Measurements from ENCODE around the gene AKT2. TPM values are rescaled to one million over a fixed set of nuclear protein-coding genes. Genes with fewer than 3 reads are reported as not detected.
"Not testable (repeated sequence)": the region's sequence is repeated elsewhere in the genome, so short reads cannot be mapped to it uniquely, and the experiment has no call there.

AKT2 gene
- total RNA-seq = 100 to 1,000 TPM in 3 of 6 experiments, 10 to 100 TPM in 3; 83.2 to 132 (median 107) TPM
- long read RNA-seq = 0 reads

- Histone ChIP-seq H3K9me3 (no peaks in the 10 kb centered on the region), H3K27ac (peak within 1 kb of the TSS; percentile 91 to 94 (median 93)), H3K4me3 (peak within 1 kb of the TSS; percentile 91 to 95 (median 94)), H3K4me1 (peaks cover 0 to 42% (median 18%) of the 10 kb centered on the region in 4 donors), H3K36me3 (no peaks in the 10 kb centered on the region), H3K27me3 (no peaks in the 10 kb centered on the region)
- TF ChIP-seq POLR2A (IDR thresholded peaks at IDR 0.05) (no peak), CTCF (IDR thresholded peaks at IDR 0.05) (no peak)
- intact Hi-C loops (cut with DNase I) = no loop called here
- DNase-seq (no peak), ATAC-seq (peak; percentile 4 to 20 (median 9))
- under 1% methylated on average over 29 of the region's 84 CpGs for WGBS (ENCODE audit: insufficient coverage, low coverage, low lambda C conversion rate, missing lambda C conversion rate)
Measured at GRCh38 chr19:40284501-40285352, at the start of gene AKT2. TSS of gene AKT2 (minus strand) at chr19:40285345. CDS start at chr19:40265267, 20,078 bp downstream.

DNA sequence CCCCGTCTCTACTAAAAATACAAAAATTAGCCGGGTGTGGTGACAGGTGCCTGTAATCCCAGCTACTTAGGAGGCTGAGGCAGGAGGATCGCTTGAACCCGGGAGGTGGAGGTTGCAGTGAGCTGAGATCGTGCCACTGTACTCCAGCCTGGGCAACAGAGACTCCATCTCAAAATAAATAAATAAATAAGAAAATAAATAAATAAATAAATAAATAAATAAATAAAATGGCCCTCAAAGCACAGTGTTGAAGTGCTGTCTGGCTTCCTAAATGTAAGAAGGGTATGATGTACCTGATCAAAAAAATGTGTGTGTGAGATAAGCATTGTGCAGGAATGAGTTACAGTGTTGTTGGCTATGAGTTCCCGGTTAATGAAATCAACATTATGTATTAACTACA, 47.9 kb upstream of the AKT2 start:
- H3K4me1 ChIP-seq; H3K27ac ChIP-seq; H3K27me3 ChIP-seq; H3K9me3 ChIP-seq; intact Hi-C loops (cut with DNase I); ATAC-seq; H3K4me3 ChIP-seq; DNase-seq: not testable (repeated sequence)
- peaks cover 0 to 46% (median 13%) of the 10 kb centered on the region in 4 donors for H3K36me3 ChIP-seq
- 92% methylated on average over 6 of the region's 6 CpGs for WGBS (ENCODE audit: insufficient coverage, low coverage, low lambda C conversion rate, missing lambda C conversion rate)

GRCh38 chr19:40332669-40333068, 47.5 kb upstream of the AKT2 start:
- TF ChIP-seq CTCF (IDR thresholded peaks at IDR 0.05) = no peak
- TF ChIP-seq POLR2A (IDR thresholded peaks at IDR 0.05) = no peak
- intact Hi-C loops (cut with DNase I) = no loop called here
- no peaks in the 10 kb centered on the region for H3K4me1 ChIP-seq
- no peak for ATAC-seq
- H3K27me3 ChIP-seq = no peaks in the 10 kb centered on the region
- H3K9me3 ChIP-seq = no peaks in the 10 kb centered on the region
- no peak overlapping the region for H3K4me3 ChIP-seq
- no peak overlapping the region for H3K27ac ChIP-seq
- 92% methylated on average over 6 of the region's 6 CpGs for WGBS (ENCODE audit: insufficient coverage, low coverage, low lambda C conversion rate, missing lambda C conversion rate)
- DNase-seq = no peak
- H3K36me3 ChIP-seq = peaks cover 0 to 49% (median 13%) of the 10 kb centered on the region in 4 donors

- H3K27me3 ChIP-seq = no peaks in the 10 kb centered on the region
- peaks cover 0 to 56% (median 13%) of the 10 kb centered on the region in 4 donors for H3K36me3 ChIP-seq
- DNase-seq (no peak), ATAC-seq (no peak)
- H3K9me3 ChIP-seq = no peaks in the 10 kb centered on the region
- no peaks in the 10 kb centered on the region for H3K4me1 ChIP-seq
- H3K4me3 ChIP-seq = no peak overlapping the region
- no peak overlapping the region for H3K27ac ChIP-seq
- TF ChIP-seq POLR2A (IDR thresholded peaks at IDR 0.05) (no peak), CTCF (IDR thresholded peaks at IDR 0.05) (no peak)
- WGBS (ENCODE audit: insufficient coverage, low coverage, low lambda C conversion rate, missing lambda C conversion rate) = 90% methylated on average over 2 of the region's 5 CpGs
- intact Hi-C loops (cut with DNase I) = no loop called here
Measured at GRCh38 chr19:40331052-40331451, 45.9 kb upstream of the AKT2 start.

- H3K4me3 ChIP-seq = no peak overlapping the region
- ATAC-seq (no peak), DNase-seq (no peak)
- no peak overlapping the region for H3K27ac ChIP-seq
- peaks cover 0 to 66% (median 7%) of the 10 kb centered on the region in 4 donors for H3K36me3 ChIP-seq
- intact Hi-C loops (cut with DNase I) = no loop called here
- TF ChIP-seq POLR2A (IDR thresholded peaks at IDR 0.05) (no peak), CTCF (IDR thresholded peaks at IDR 0.05) (no peak)
- no peaks in the 10 kb centered on the region for H3K4me1 ChIP-seq
- no CpG with 5 or more reads among the region's 14 CpGs for whole genome bisulfite sequencing (ENCODE audit: insufficient coverage, low coverage, low lambda C conversion rate, missing lambda C conversion rate)
- H3K27me3 ChIP-seq = no peaks in the 10 kb centered on the region
- H3K9me3 ChIP-seq = no peaks in the 10 kb centered on the region
Measured at GRCh38 chr19:40326201-40326600, 41.1 kb upstream of the AKT2 start.

Data from right lobe of liver (tissue), 6 donors.